Adrenal gland (tissue), 5 donors: Measurements from ENCODE around the gene ACTL10.

Experiments used
- CTCF ChIP-seq, 6 experiments: fragments of 450-650 bp in 4 of 6; fragments of 200-600 bp in 2 of 6; sonication (generic) in 1 of 6; IDR thresholded peaks; 1 replicate in 5 of 6; 2 replicates in 1 of 6; pipeline versions ENCODE4 v1.5.1 to v1.8.0; 2016 to 2021; ENCODE audit warnings: antibody characterized with exemption in 6 of 6, mild to moderate bottlenecking in 2 of 6, moderate library complexity in 1 of 6
- POLR2A ChIP-seq, 2 donors: fragments of 450-650 bp; IDR thresholded peaks; one replicate each; pipeline ENCODE4 v1.6.1; 2017; ENCODE audit warnings: antibody characterized with exemption in 2 of 2, mild to moderate bottlenecking in 2 of 2, moderate library complexity in 1 of 2
- donor health status: DM: no; HTN: no; CAD: no.

- no peak for TF ChIP-seq POLR2A (IDR thresholded peaks at IDR 0.05)
- TF ChIP-seq CTCF (IDR thresholded peaks at IDR 0.05) = no peak
Measured at GRCh38 chr20:33673114-33673409, 6.3 kb downstream of the ACTL10 start.
